ENCODE data around the gene DENND4C.

Gene DENND4C

GRCh38 chr9:19241728-19242127, 11.2 kb downstream of the DENND4C start:
- H3K4me2 ChIP-seq (ENCODE audit: low read length), result no peak overlapping the region
- H3K79me2 ChIP-seq (ENCODE audit: insufficient read depth, low read length), result peaks cover 78% of the 10 kb centered on the region
- TF ChIP-seq EZH2 (IDR thresholded peaks at IDR 0.05; ENCODE audit: borderline replicate concordance, low read length) (no peak), CTCF (IDR thresholded peaks at IDR 0.05; ENCODE audit: low read length) (no peak)
- H3K27ac ChIP-seq (ENCODE audit: low read depth, low read length, poor library complexity, severe bottlenecking), result no peak overlapping the region
- H3K4me1 ChIP-seq (ENCODE audit: insufficient read depth, low read length, severe bottlenecking), result no peaks in the 10 kb centered on the region
- no peaks in the 10 kb centered on the region for H4K20me1 ChIP-seq (ENCODE audit: insufficient read depth, low read length)
- H3K36me3 ChIP-seq (ENCODE audit: insufficient read depth, low read length), result peaks cover 29% of the 10 kb centered on the region
- H3K9ac ChIP-seq (ENCODE audit: low read length), result no peak overlapping the region
- H3K27me3 ChIP-seq (ENCODE audit: insufficient read depth, low read length), result no peaks in the 10 kb centered on the region
- H3F3A ChIP-seq (ENCODE audit: insufficient read depth, low read length), result no peaks in the 10 kb centered on the region
- no peak overlapping the region for H2AFZ ChIP-seq (ENCODE audit: low read length)
- no peaks in the 10 kb centered on the region for H3K9me3 ChIP-seq (ENCODE audit: low read length)
- H3K9me2 ChIP-seq (ENCODE audit: low read depth, low read length), result no peaks in the 10 kb centered on the region
- no peak overlapping the region for H3K4me3 ChIP-seq (ENCODE audit: low read depth, low read length, poor library complexity, severe bottlenecking)

- Histone ChIP-seq H3K36me3 (ENCODE audit: insufficient read depth, low read length) (peaks cover 29% of the 10 kb centered on the region), H3F3A (ENCODE audit: insufficient read depth, low read length) (no peaks in the 10 kb centered on the region), H3K9ac (ENCODE audit: low read length) (no peak overlapping the region), H3K4me2 (ENCODE audit: low read length) (no peak overlapping the region), H3K9me2 (ENCODE audit: low read depth, low read length) (no peaks in the 10 kb centered on the region), H3K27me3 (ENCODE audit: insufficient read depth, low read length) (no peaks in the 10 kb centered on the region), H3K27ac (ENCODE audit: low read depth, low read length, poor library complexity, severe bottlenecking) (no peak overlapping the region), H3K4me3 (ENCODE audit: low read depth, low read length, poor library complexity, severe bottlenecking) (no peak overlapping the region), H3K9me3 (ENCODE audit: low read length) (no peaks in the 10 kb centered on the region), H2AFZ (ENCODE audit: low read length) (no peak overlapping the region), H4K20me1 (ENCODE audit: insufficient read depth, low read length) (no peaks in the 10 kb centered on the region), H3K79me2 (ENCODE audit: insufficient read depth, low read length) (peaks cover 86% of the 10 kb centered on the region), H3K4me1 (ENCODE audit: insufficient read depth, low read length, severe bottlenecking) (no peaks in the 10 kb centered on the region)
- TF ChIP-seq CTCF (IDR thresholded peaks at IDR 0.05; ENCODE audit: low read length), result no peak
- no peak for TF ChIP-seq EZH2 (IDR thresholded peaks at IDR 0.05; ENCODE audit: borderline replicate concordance, low read length)
These were observed 13.0 kb downstream of the DENND4C start for GRCh38 chr9:19243366-19244033.

GRCh38 chr9:19246891-19247290, 16.4 kb downstream of the DENND4C start:
- no peak for TF ChIP-seq EZH2 (IDR thresholded peaks at IDR 0.05; ENCODE audit: borderline replicate concordance, low read length)
- TF ChIP-seq CTCF (IDR thresholded peaks at IDR 0.05; ENCODE audit: low read length), result no peak
- Histone ChIP-seq H3K9ac (ENCODE audit: low read length) (no peak overlapping the region), H3K4me2 (ENCODE audit: low read length) (no peak overlapping the region), H3K27ac (ENCODE audit: low read depth, low read length, poor library complexity, severe bottlenecking) (no peak overlapping the region), H3K9me2 (ENCODE audit: low read depth, low read length) (no peaks in the 10 kb centered on the region), H3K27me3 (ENCODE audit: insufficient read depth, low read length) (no peaks in the 10 kb centered on the region), H3K4me3 (ENCODE audit: low read depth, low read length, poor library complexity, severe bottlenecking) (no peak overlapping the region), H4K20me1 (ENCODE audit: insufficient read depth, low read length) (no peaks in the 10 kb centered on the region), H3F3A (ENCODE audit: insufficient read depth, low read length) (no peaks in the 10 kb centered on the region), H3K79me2 (ENCODE audit: insufficient read depth, low read length) (peaks cover 69% of the 10 kb centered on the region), H2AFZ (ENCODE audit: low read length) (no peak overlapping the region), H3K9me3 (ENCODE audit: low read length) (no peaks in the 10 kb centered on the region), H3K4me1 (ENCODE audit: insufficient read depth, low read length, severe bottlenecking) (no peaks in the 10 kb centered on the region), H3K36me3 (ENCODE audit: insufficient read depth, low read length) (peaks cover 14% of the 10 kb centered on the region)

All from OCI-LY1 (cell line).